CD4-positive, alpha-beta T cell (primary cell): ENCODE measurements around the gene SDS. TPM values are rescaled to one million over a fixed set of nuclear protein-coding genes. Genes with fewer than 3 reads are reported as not detected.

Source experiments
- ATAC-seq: fragments of 200-7000 bp; cut with Tn5 transposase; one replicate; pipeline ENCODE4 v1.10.0; 2022; ENCODE audit warnings: mild to moderate bottlenecking; ENCODE audit not compliant: poor library complexity
- CTCF ChIA-PET: fragments of 350-600 bp; sonication (Branson Sonifier 250); formaldehyde crosslinking; loops from one replicate; lab custom pipeline; 2021; ENCODE audit warnings: antibody characterized with exemption, inconsistent platforms; lab: Charles Lee
- POLR2A ChIA-PET: fragments of 350-600 bp; sonication (Branson Sonifier 250); formaldehyde crosslinking; loops from one replicate; lab custom pipeline; 2021; ENCODE audit warnings: antibody characterized with exemption, inconsistent platforms; lab: Charles Lee
- DNase-seq, 14 experiments: peaks; one replicate each; pipeline ENCODE4 v3.0.0-alpha.2; 2013 to 2020; ENCODE audit warnings: mixed read lengths in 2 of 14
- H3K27ac ChIP-seq, 2 donors: one replicate each; pipeline versions ENCODE4 v1.5.1 to v1.7.0; 2013; ENCODE audit warnings: low read length in 2 of 2, low read depth in 1 of 2, mild to moderate bottlenecking in 1 of 2
- H3K27me3 ChIP-seq, 2 experiments: 1 replicate in 1 of 2; 2 replicates in 1 of 2; pipeline versions ENCODE4 v1.6.1 to v1.7.0; 2013; ENCODE audit warnings: low read length in 2 of 2, control low read depth in 1 of 2, mild to moderate bottlenecking in 1 of 2, moderate library complexity in 1 of 2; ENCODE audit not compliant: insufficient read depth in 2 of 2, control insufficient read depth in 1 of 2
- H3K36me3 ChIP-seq: one replicate; pipeline ENCODE4 v1.6.1; 2013; ENCODE audit warnings: low read length, control low read depth; ENCODE audit not compliant: insufficient read depth
- H3K4me1 ChIP-seq: one replicate; pipeline ENCODE4 v1.6.1; 2013; ENCODE audit warnings: low read length, control low read depth; ENCODE audit not compliant: insufficient read depth
- H3K4me3 ChIP-seq: one replicate; pipeline ENCODE4 v1.5.1; 2013; ENCODE audit warnings: mild to moderate bottlenecking, low read length, moderate library complexity
- H3K9me3 ChIP-seq, 2 experiments: 1 replicate in 1 of 2; 2 replicates in 1 of 2; pipeline versions ENCODE4 v1.6.1 to v1.7.0; 2013; ENCODE audit warnings: low read length in 2 of 2, mild to moderate bottlenecking in 2 of 2, control low read depth in 1 of 2, moderate library complexity in 1 of 2; ENCODE audit not compliant: control insufficient read depth in 1 of 2, insufficient read depth in 1 of 2
- H3K27ac Mint-ChIP-seq: one replicate; pipeline ENCODE4 v1.8.0; 2020; ENCODE audit warnings: mixed read lengths
- H3K27me3 Mint-ChIP-seq: one replicate; pipeline ENCODE4 v1.8.0; 2021; ENCODE audit warnings: mixed read lengths
- H3K36me3 Mint-ChIP-seq: one replicate; pipeline ENCODE4 v1.8.0; 2021; ENCODE audit warnings: low read depth, mixed read lengths
- H3K4me1 Mint-ChIP-seq: one replicate; pipeline ENCODE4 v1.8.0; 2021; ENCODE audit warnings: low read depth, mixed read lengths
- H3K4me3 Mint-ChIP-seq: one replicate; pipeline ENCODE4 v1.8.0; 2020; ENCODE audit warnings: mild to moderate bottlenecking, mixed read lengths
- H3K9me3 Mint-ChIP-seq: one replicate; pipeline ENCODE4 v1.8.0; 2020; ENCODE audit warnings: mixed read lengths
- CTCF ChIP-seq: fragments of 200-600 bp; IDR thresholded peaks from one replicate; pipeline ENCODE4 v1.8.0; 2022; ENCODE audit warnings: antibody characterized with exemption, mild to moderate bottlenecking
- intact Hi-C, 2 experiments: fragments of 100-400 bp; cut with DNase I in 1 of 2; cut with micrococcal nuclease in 1 of 2; formaldehyde crosslinking; loops; one replicate each; pipeline versions ENCODE4 v1.15.1 to v1.9.0; 2023 to 2025; cut with DNase I, micrococcal nuclease
- total RNA-seq, 174 experiments: library from RNA in 2 of 174; stranded (reverse) in 2 of 174; gene quantifications; one replicate each; pipeline ENCODE4 v1.2.3 and lab custom pipeline; 2021 to 2026

SDS gene
- total RNA-seq, 2 experiments from 2014 or later = not detected

GRCh38 chr12:113436586-113436985 lies 32.9 kb upstream of the SDS start:
- ATAC-seq (no peak), DNase-seq (no peak)
- ChIA-PET CTCF (no interaction called here), POLR2A (no interaction called here)
- peaks cover 0 to under 1% of the 10 kb centered on the region in 2 experiments for H3K9me3 ChIP-seq
- intact Hi-C loops = no loop called here
- peaks cover 0 to 3% of the 10 kb centered on the region in 2 experiments for H3K27me3 ChIP-seq
- Mint-ChIP-seq H3K27me3 (no peaks in the 10 kb centered on the region), H3K9me3 (no peaks in the 10 kb centered on the region), H3K4me3 (no peak overlapping the region), H3K4me1 (no peaks in the 10 kb centered on the region), H3K27ac (no peak overlapping the region), H3K36me3 (no peaks in the 10 kb centered on the region)
- no peaks in the 10 kb centered on the region for H3K36me3 ChIP-seq
- H3K4me1 ChIP-seq = no peaks in the 10 kb centered on the region
- TF ChIP-seq CTCF = no peak
- H3K4me3 ChIP-seq = no peak overlapping the region
- H3K27ac ChIP-seq = no peak overlapping the region

- no peak overlapping the region for H3K4me3 ChIP-seq
- Mint-ChIP-seq H3K9me3 (no peaks in the 10 kb centered on the region), H3K27ac (no peak overlapping the region), H3K36me3 (no peaks in the 10 kb centered on the region), H3K27me3 (peaks cover 6% of the 10 kb centered on the region), H3K4me1 (no peaks in the 10 kb centered on the region), H3K4me3 (no peak overlapping the region)
- ChIA-PET POLR2A (no interaction called here), CTCF (no interaction called here)
- H3K9me3 ChIP-seq = no peaks in the 10 kb centered on the region
- no peak for TF ChIP-seq CTCF
- ATAC-seq (no peak), DNase-seq (no peak)
- H3K4me1 ChIP-seq = no peaks in the 10 kb centered on the region
- no peaks in the 10 kb centered on the region for H3K36me3 ChIP-seq
- intact Hi-C loops = no loop called here
- H3K27me3 ChIP-seq = peaks cover 0 to 5% of the 10 kb centered on the region in 2 experiments
- H3K27ac ChIP-seq = no peak overlapping the region
These were observed 31.7 kb upstream of the SDS start for GRCh38 chr12:113435367-113435766.

- Histone ChIP-seq H3K36me3 (no peaks in the 10 kb centered on the region), H3K4me1 (no peaks in the 10 kb centered on the region), H3K27me3 (peaks cover 0 to 7% of the 10 kb centered on the region in 2 experiments), H3K27ac (no peak overlapping the region), H3K4me3 (no peak overlapping the region), H3K9me3 (no peaks in the 10 kb centered on the region)
- CTCF ChIA-PET = no interaction called here
- peaks cover 6% of the 10 kb centered on the region for H3K27me3 Mint-ChIP-seq
- TF ChIP-seq CTCF = no peak
- H3K27ac Mint-ChIP-seq = no peak overlapping the region
- POLR2A ChIA-PET = no interaction called here
- H3K36me3 Mint-ChIP-seq = no peaks in the 10 kb centered on the region
- H3K4me3 Mint-ChIP-seq = no peak overlapping the region
- intact Hi-C loops = no loop called here
- H3K4me1 Mint-ChIP-seq = no peaks in the 10 kb centered on the region
- DNase-seq (no peak), ATAC-seq (no peak)
- no peaks in the 10 kb centered on the region for H3K9me3 Mint-ChIP-seq
These were observed 29.3 kb upstream of the SDS start for GRCh38 chr12:113432986-113433385.
